ENCODE results near the gene FOXE3. TPM values are rescaled to one million over a fixed set of nuclear protein-coding genes. Genes with fewer than 3 reads are reported as not detected.

The FOXE3 gene
- total RNA-seq, 1 donor from 2014 or later = not detected

- Histone ChIP-seq H3K27me3 (ENCODE audit: control insufficient read depth, insufficient read depth, low read length) (peaks cover 3% of the 10 kb centered on the region), H3K36me3 (ENCODE audit: control insufficient read depth, insufficient read depth, low read length) (no peaks in the 10 kb centered on the region), H3K4me3 (ENCODE audit: low read depth, low read length) (no peak overlapping the region)
- no peak for DNase-seq (ENCODE audit: low read depth)
- no peak for TF ChIP-seq CTCF (IDR thresholded peaks at IDR 0.05; ENCODE audit: insufficient read depth, low read length, poor library complexity, severe bottlenecking)
Measured at GRCh38 chr1:47406966-47407365, 9.1 kb upstream of the FOXE3 start.

- peaks cover 3% of the 10 kb centered on the region for H3K27me3 ChIP-seq (ENCODE audit: control insufficient read depth, insufficient read depth, low read length)
- TF ChIP-seq CTCF (IDR thresholded peaks at IDR 0.05; ENCODE audit: insufficient read depth, low read length, poor library complexity, severe bottlenecking) = no peak
- H3K4me3 ChIP-seq (ENCODE audit: low read depth, low read length) = no peak overlapping the region
- H3K36me3 ChIP-seq (ENCODE audit: control insufficient read depth, insufficient read depth, low read length) = no peaks in the 10 kb centered on the region
- no peak for DNase-seq (ENCODE audit: low read depth)
Measured at GRCh38 chr1:47407481-47407880, 8.6 kb upstream of the FOXE3 start.

DNA sequence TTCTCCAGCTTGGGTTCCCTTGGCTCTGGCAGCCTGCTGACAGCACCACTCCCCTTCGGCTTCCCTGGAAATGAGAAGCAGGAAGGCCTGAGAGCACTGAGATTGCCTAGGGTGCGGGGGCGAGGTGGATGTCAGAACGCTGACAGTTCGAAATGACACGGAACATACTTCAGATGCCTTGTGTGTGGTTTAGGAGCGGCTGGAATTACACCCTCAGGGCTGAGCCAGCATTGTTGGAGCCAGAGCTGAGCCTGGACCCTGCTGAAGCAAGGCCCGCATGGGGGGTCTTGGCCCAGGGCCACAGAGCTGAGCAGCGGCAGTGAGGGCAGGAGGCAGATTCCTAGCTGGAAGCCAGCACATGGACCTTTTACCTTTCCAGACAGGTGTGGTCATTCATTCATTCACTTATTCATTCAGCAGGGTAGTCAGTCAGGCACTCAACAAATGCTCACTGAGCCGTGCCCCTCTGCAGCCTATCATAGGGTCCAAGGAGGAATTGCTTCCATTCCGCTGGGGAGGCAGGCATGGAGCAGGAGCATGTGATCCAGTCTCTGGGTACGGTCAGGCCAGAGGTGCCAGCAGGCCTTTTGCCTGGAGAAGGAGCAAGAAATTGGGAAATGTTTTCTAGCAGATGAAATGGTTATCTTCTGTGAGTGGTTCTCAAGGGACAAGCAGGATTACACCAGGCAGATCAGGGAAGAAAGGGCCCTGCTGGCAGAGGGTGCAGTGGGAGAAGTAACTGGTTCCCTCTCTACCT lies 6.6 kb upstream of the FOXE3 start:
- peak; percentile 49 for DNase-seq (ENCODE audit: low read depth)
- H3K4me3 ChIP-seq (ENCODE audit: low read depth, low read length) = no peak overlapping the region
- TF ChIP-seq CTCF (IDR thresholded peaks at IDR 0.05; ENCODE audit: insufficient read depth, low read length, poor library complexity, severe bottlenecking) = no peak
- no peaks in the 10 kb centered on the region for H3K36me3 ChIP-seq (ENCODE audit: control insufficient read depth, insufficient read depth, low read length)
- no peaks in the 10 kb centered on the region for H3K27me3 ChIP-seq (ENCODE audit: control insufficient read depth, insufficient read depth, low read length)

- Histone ChIP-seq H3K4me3 (ENCODE audit: low read depth, low read length) (no peak overlapping the region), H3K27me3 (ENCODE audit: control insufficient read depth, insufficient read depth, low read length) (peaks cover 2% of the 10 kb centered on the region), H3K36me3 (ENCODE audit: control insufficient read depth, insufficient read depth, low read length) (no peaks in the 10 kb centered on the region)
- no peak for DNase-seq (ENCODE audit: low read depth)
- no peak for TF ChIP-seq CTCF (IDR thresholded peaks at IDR 0.05; ENCODE audit: insufficient read depth, low read length, poor library complexity, severe bottlenecking)
Measured at GRCh38 chr1:47410068-47410455, 6.0 kb upstream of the FOXE3 start.

- no peak for TF ChIP-seq CTCF (IDR thresholded peaks at IDR 0.05; ENCODE audit: insufficient read depth, low read length, poor library complexity, severe bottlenecking)
- no peaks in the 10 kb centered on the region for H3K36me3 ChIP-seq (ENCODE audit: control insufficient read depth, insufficient read depth, low read length)
- H3K27me3 ChIP-seq (ENCODE audit: control insufficient read depth, insufficient read depth, low read length) = peaks cover 13% of the 10 kb centered on the region
- no peak for DNase-seq (ENCODE audit: low read depth)
- no peak overlapping the region for H3K4me3 ChIP-seq (ENCODE audit: low read depth, low read length)
Measured at GRCh38 chr1:47411436-47411835, 4.6 kb upstream of the FOXE3 start.

DNA sequence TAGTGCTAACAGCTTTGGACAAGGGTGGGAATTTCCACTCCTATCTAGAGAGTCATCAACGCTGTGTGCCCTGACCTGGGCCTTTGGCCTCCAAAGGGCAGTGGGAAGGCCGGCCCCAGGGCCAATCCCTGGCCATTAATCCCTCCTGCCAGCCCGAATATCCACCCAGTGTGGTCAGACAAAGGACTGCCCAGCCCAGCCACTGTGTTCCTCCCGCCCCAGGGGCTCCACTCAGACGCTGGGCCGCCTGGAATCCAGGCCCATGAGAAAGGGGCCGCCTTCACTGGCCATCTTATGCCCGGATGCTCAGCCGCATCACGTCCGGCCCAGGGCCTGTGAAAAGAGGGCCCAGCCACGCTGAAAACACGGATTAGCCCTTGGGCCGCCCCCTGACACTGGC lies 3.6 kb upstream of the FOXE3 start:
- Histone ChIP-seq H3K4me3 (ENCODE audit: low read depth, low read length) (no peak overlapping the region), H3K27me3 (ENCODE audit: control insufficient read depth, insufficient read depth, low read length) (peaks cover 20% of the 10 kb centered on the region), H3K36me3 (ENCODE audit: control insufficient read depth, insufficient read depth, low read length) (no peaks in the 10 kb centered on the region)
- no peak for TF ChIP-seq CTCF (IDR thresholded peaks at IDR 0.05; ENCODE audit: insufficient read depth, low read length, poor library complexity, severe bottlenecking)
- DNase-seq (ENCODE audit: low read depth) = no peak

Data from kidney epithelial cell (primary cell).